Activated naive CD8-positive, alpha-beta T cell treated with anti-CD3 and anti-CD28 coated beads, Interleukin-2, amount 50 U/mL, for 24 hours (primary cell): ENCODE data around the gene ZNF234.
"Not testable (repeated sequence)": the region's sequence is repeated elsewhere in the genome, so short reads cannot be mapped to it uniquely, and the experiment has no call there.

Experiments used
- ATAC-seq: fragments of 150-1000 bp; cut with Tn5 transposase; one replicate; pipeline ENCODE4 v1.10.0; 2021
- DNase-seq: peaks from one replicate; pipeline ENCODE4 v3.0.0; 2021
- H3K27ac Mint-ChIP-seq: one replicate; pipeline ENCODE4 v1.8.0; 2021; ENCODE audit warnings: mild to moderate bottlenecking, mixed read lengths
- H3K27me3 Mint-ChIP-seq: one replicate; pipeline ENCODE4 v1.8.0; 2021; ENCODE audit warnings: mixed read lengths
- H3K36me3 Mint-ChIP-seq: one replicate; pipeline ENCODE4 v1.8.0; 2021; ENCODE audit warnings: low read depth, mixed read lengths
- H3K4me1 Mint-ChIP-seq: one replicate; pipeline ENCODE4 v1.8.0; 2021; ENCODE audit warnings: mixed read lengths
- H3K4me3 Mint-ChIP-seq: one replicate; pipeline ENCODE4 v1.8.0; 2021; ENCODE audit warnings: mild to moderate bottlenecking, moderate library complexity, mixed read lengths
- H3K9me3 Mint-ChIP-seq: one replicate; pipeline ENCODE4 v1.8.0; 2021; ENCODE audit warnings: mixed read lengths

The ZNF234 gene

GRCh38 chr19:44141191-44142058 is at the start of gene ZNF234:
TSS of gene ZNF234 (plus strand) at chr19:44141554. CDS start at chr19:44144633, 3,079 bp downstream.
- peaks cover 35% of the 10 kb centered on the region for H3K36me3 Mint-ChIP-seq
- H3K27me3 Mint-ChIP-seq, result no peaks in the 10 kb centered on the region
- peak within 1 kb of the TSS; percentile 92 for H3K27ac Mint-ChIP-seq
- peak; percentile 73 for DNase-seq
- peak within 1 kb of the TSS; percentile 86 for H3K4me3 Mint-ChIP-seq
- peak; percentile 81 for ATAC-seq
- peaks cover 19% of the 10 kb centered on the region for H3K9me3 Mint-ChIP-seq
- H3K4me1 Mint-ChIP-seq, result peaks cover 20% of the 10 kb centered on the region

DNA sequence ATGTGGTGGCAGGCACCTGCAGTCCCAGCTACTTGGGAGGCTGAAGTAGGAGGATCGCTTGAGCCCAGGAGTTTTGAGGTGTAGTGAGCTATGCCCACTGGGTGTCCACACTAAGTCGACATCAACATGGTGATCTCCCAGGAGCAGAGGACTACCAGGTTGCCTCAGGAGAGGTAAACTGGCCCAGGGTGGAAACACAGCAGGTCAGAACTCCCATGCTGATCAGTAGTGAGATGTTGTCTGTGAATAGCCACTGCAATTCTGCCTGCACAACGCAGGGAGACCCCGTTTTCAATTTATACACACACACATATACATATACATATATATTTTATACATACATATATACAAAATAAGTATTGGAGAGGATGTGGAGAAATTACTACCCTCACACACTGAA is 49.2 kb upstream of the ZNF234 start:
- Mint-ChIP-seq H3K4me1 (peaks cover 10% of the 10 kb centered on the region), H3K27me3 (no peaks in the 10 kb centered on the region), H3K36me3 (peaks cover 15% of the 10 kb centered on the region), H3K27ac (no peak overlapping the region), H3K9me3 (peaks cover 13% of the 10 kb centered on the region), H3K4me3 (no peak overlapping the region)
- ATAC-seq (no peak), DNase-seq (no peak)

DNA sequence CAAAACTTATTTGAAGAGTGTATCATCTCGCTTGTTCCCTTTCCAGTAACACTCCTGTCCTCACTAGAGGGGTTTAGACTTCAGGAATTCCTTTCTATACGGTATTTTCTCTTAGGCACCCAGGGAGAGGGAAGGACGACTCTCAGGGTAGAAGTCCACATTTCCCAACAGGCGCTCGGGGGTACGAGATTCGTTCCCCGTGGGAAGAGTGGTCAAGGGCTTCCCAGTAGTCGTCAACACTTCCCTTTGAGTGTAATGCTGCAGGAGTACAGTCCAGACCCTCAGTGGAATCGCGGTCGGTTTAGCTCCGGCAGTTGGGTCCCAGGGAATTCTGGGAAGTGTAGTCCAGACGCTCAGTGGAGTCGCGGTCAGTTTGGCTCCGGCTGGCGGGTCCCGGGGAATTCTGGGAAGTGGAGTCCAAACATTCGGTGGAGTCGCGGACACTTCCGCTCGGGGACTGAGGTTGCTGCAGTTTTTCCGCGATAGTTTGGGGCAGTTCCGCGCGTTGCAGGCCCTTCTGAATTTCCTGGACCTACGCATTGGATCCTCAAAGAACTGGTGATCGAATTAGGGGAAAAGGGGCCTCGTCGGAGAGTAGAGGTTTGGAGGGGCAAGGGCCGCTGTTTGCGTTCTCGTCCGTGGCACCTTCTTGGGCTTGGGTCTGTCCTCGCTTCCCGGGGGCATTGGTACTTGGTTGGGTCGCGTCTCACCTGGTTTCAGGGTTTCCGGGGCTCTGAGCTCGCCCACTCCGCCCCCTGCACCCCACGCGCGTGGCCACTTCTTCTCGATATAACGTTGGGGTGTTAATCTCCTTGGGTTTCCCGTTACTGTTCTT is 47.2 kb upstream of the ZNF234 start, which contains the start of gene ZNF224:
Gene ZNF224 (plus strand): TSS at position 431 of the 835 bp plus-strand sequence. CDS start 3,513 bp downstream, outside the sequence.
- Mint-ChIP-seq H3K4me1 (peaks cover 10% of the 10 kb centered on the region), H3K27ac (peak within 1 kb of the TSS; percentile 88), H3K9me3 (peaks cover 12% of the 10 kb centered on the region), H3K36me3 (peaks cover 25% of the 10 kb centered on the region), H3K27me3 (no peaks in the 10 kb centered on the region), H3K4me3 (peak within 1 kb of the TSS; percentile 90)
- DNase-seq (peak; percentile 82), ATAC-seq (peak; percentile 89)

DNA sequence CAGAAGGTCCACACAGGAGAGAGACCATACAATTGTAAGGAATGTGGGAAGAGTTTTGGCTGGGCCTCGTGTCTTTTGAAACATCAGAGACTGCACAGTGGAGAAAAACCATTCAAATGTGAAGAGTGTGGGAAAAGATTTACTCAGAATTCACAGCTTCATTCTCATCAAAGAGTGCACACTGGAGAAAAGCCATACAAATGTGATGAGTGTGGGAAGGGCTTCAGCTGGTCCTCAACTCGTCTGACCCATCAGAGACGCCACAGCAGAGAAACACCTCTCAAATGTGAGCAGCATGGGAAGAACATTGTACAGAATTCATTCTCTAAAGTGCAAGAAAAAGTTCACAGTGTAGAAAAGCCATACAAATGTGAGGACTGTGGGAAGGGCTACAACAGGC is 33.6 kb upstream of the ZNF234 start:
- Mint-ChIP-seq H3K27me3 (no peaks in the 10 kb centered on the region), H3K9me3 (peaks cover 60% of the 10 kb centered on the region), H3K36me3 (peaks cover 76% of the 10 kb centered on the region), H3K4me3 (no peak overlapping the region), H3K27ac (no peak overlapping the region), H3K4me1 (peaks cover 14% of the 10 kb centered on the region)
- ATAC-seq, result no peak
- no peak for DNase-seq

DNA sequence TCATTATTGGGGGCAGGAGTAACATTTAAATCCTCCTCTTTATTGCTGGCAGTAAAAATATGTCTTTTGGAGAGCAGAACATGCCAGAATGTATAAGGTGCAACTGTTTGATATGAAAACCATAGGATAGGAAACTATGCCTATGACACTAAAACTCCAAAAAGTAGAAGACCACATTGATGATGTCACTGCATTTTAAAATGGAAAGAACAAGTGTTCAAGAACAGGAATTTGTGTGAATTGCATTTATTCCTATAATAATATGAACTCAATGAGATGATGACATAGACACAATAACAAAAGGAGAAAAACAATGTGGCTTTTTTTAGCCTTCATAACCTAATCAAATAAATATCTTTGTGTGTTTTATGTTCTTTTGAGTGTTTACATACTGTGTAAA is 31.9 kb upstream of the ZNF234 start:
- peaks cover 59% of the 10 kb centered on the region for H3K36me3 Mint-ChIP-seq
- DNase-seq (no peak), ATAC-seq (no peak)
- H3K4me3 Mint-ChIP-seq, result no peak overlapping the region
- no peak overlapping the region for H3K27ac Mint-ChIP-seq
- H3K4me1 Mint-ChIP-seq, result peaks cover 25% of the 10 kb centered on the region
- H3K9me3 Mint-ChIP-seq, result peaks cover 50% of the 10 kb centered on the region
- no peaks in the 10 kb centered on the region for H3K27me3 Mint-ChIP-seq

- ATAC-seq, result peak; percentile 21
- peaks cover 31% of the 10 kb centered on the region for H3K4me1 Mint-ChIP-seq
- peaks cover 34% of the 10 kb centered on the region for H3K9me3 Mint-ChIP-seq
- H3K4me3 Mint-ChIP-seq, result peak overlapping the region; percentile 53
- H3K36me3 Mint-ChIP-seq, result peaks cover 52% of the 10 kb centered on the region
- H3K27ac Mint-ChIP-seq, result no peak overlapping the region
- no peak for DNase-seq
- no peaks in the 10 kb centered on the region for H3K27me3 Mint-ChIP-seq
These were observed 29.4 kb upstream of the ZNF234 start for GRCh38 chr19:44111910-44112463.

GRCh38 chr19:44112802-44113137 is 28.6 kb upstream of the ZNF234 start:
- peaks cover 50% of the 10 kb centered on the region for H3K36me3 Mint-ChIP-seq

GRCh38 chr19:44113138-44113783 is 28.1 kb upstream of the ZNF234 start, which contains the start of gene ZNF225:
TSS of gene ZNF225 (plus strand) at chr19:44113399. CDS start at chr19:44115828, 2,429 bp downstream.
- Mint-ChIP-seq H3K9me3 (peaks cover 21% of the 10 kb centered on the region), H3K4me3 (peak within 1 kb of the TSS; percentile 100), H3K36me3 (peaks cover 48% of the 10 kb centered on the region), H3K4me1 (peaks cover 31% of the 10 kb centered on the region), H3K27me3 (no peaks in the 10 kb centered on the region), H3K27ac (peak within 1 kb of the TSS; percentile 97)
- DNase-seq (peak; percentile 83), ATAC-seq (peak; percentile 98)

More at GRCh38 chr19:44112802-44113137, 28.6 kb upstream of the ZNF234 start:
- ATAC-seq (no peak), DNase-seq (no peak)
- Mint-ChIP-seq H3K4me1 (peaks cover 31% of the 10 kb centered on the region), H3K9me3 (peaks cover 26% of the 10 kb centered on the region), H3K27ac (peak overlapping the region; percentile 97), H3K27me3 (no peaks in the 10 kb centered on the region), H3K4me3 (peak overlapping the region; percentile 100)

DNA sequence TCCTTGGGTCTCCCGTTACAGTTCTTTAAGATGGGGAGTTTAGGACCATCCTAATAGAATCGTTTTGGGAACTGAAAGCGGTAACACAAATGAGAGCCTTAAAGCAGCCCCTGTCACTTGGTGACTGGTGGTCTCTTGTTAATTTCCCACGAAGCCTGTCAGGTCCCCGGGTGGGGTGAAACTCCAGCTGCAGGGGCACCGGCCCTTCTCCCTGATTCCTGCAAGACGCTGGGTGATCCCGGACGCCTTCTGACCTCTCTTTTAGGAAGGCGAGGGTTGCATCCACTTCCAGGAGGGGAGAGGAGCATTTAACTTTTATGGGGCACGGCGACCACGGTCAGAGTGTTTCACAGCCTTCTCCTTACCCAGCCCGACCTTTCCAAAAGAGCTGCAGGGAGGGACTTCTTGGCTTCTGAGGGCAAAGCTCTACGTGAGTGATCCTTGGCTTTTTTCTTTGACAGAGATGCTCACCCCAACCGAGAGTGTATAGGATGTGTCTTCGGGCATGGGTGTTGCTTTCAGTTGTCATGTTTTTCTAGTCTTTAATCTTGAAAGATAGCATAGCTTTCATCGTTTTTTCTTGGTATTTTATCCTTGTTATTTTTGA is 27.5 kb upstream of the ZNF234 start:
- Mint-ChIP-seq H3K27me3 (no peaks in the 10 kb centered on the region), H3K4me1 (peaks cover 31% of the 10 kb centered on the region), H3K4me3 (peak overlapping the region; percentile 100), H3K9me3 (peaks cover 18% of the 10 kb centered on the region), H3K36me3 (peaks cover 47% of the 10 kb centered on the region), H3K27ac (peak overlapping the region; percentile 97)
- ATAC-seq, result no peak
- peak; percentile 10 for DNase-seq

DNA sequence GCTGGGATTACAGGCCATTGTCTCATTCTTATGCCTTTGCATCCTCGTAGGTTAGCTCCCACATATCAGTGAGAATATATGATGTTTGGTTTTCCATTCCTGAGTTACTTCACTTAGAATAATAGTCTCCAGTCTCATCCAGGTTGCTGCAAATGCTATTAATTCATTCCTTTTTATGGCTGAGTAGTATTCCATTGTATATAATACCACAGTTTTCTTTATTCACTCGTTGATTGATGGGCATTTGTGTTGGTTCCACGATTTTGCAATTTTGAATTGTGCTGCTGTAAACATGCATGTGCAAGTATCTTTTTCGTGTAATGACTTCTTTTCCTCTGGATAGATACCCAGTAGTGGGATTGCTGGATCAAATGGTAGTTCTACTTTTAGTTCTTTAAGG is 20.2 kb upstream of the ZNF234 start:
- peaks cover 66% of the 10 kb centered on the region for H3K9me3 Mint-ChIP-seq
- not testable (repeated sequence) for ATAC-seq, H3K27me3 Mint-ChIP-seq, H3K4me3 Mint-ChIP-seq, H3K4me1 Mint-ChIP-seq, H3K27ac Mint-ChIP-seq, DNase-seq
- peaks cover 89% of the 10 kb centered on the region for H3K36me3 Mint-ChIP-seq

- Mint-ChIP-seq H3K4me1 (no peaks in the 10 kb centered on the region), H3K4me3 (no peak overlapping the region), H3K27ac (no peak overlapping the region), H3K9me3 (peaks cover 52% of the 10 kb centered on the region), H3K27me3 (no peaks in the 10 kb centered on the region), H3K36me3 (peaks cover 52% of the 10 kb centered on the region)
- ATAC-seq (no peak), DNase-seq (no peak)
These were observed 9.4 kb upstream of the ZNF234 start for GRCh38 chr19:44131955-44132354.

- Mint-ChIP-seq H3K4me3 (peak overlapping the region; percentile 86), H3K9me3 (peaks cover 14% of the 10 kb centered on the region), H3K27ac (peak overlapping the region; percentile 92), H3K4me1 (peaks cover 20% of the 10 kb centered on the region), H3K27me3 (no peaks in the 10 kb centered on the region), H3K36me3 (peaks cover 36% of the 10 kb centered on the region)
- DNase-seq (no peak), ATAC-seq (peak; percentile 17)
These were observed 692 bp downstream of the ZNF234 start for GRCh38 chr19:44142059-44142433.

DNA sequence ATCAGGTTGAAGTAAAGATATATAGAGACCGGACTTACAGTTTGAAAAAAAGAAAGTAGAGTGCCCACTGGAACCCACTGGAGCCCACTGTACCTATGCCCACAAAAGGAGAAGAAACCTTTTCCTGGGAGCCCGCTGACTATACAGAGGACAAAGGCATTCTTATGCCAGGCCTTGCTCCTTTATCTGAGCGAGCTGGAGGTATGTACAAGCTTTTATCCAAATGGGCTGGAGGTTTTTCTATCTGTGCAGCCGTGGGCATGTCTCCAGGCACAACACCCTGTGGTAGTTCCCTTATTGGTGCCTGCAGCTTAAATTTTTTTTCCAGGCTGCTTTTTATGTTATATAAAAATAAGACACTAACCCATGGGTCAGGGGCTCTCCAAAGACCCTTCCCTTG is 8.4 kb downstream of the ZNF234 start:
- H3K4me3 Mint-ChIP-seq, result no peak overlapping the region
- no peak for ATAC-seq

DNA sequence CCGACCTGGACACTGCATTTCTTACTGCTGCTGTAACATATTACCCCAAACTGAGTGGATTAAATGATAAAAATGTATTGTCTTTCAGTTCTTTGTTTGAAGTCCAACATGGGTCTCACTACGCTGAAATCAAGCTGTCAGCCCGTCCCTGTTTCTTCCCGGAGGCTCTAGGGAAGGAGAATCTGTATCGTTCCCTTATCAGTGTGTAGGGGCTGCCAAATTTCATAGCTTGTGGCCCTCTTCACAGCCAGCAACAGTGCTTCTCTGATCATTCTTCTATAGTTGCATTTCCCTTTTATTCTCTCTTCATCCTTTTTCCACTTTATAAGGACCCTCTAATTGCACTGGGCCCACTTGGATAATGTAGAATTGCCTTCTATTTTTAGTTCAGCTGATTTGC is 10.1 kb downstream of the ZNF234 start:
- ATAC-seq (no peak), DNase-seq (no peak)
- no peaks in the 10 kb centered on the region for H3K27me3 Mint-ChIP-seq
- H3K27ac Mint-ChIP-seq, result no peak overlapping the region
- H3K4me3 Mint-ChIP-seq, result no peak overlapping the region
- peaks cover 60% of the 10 kb centered on the region for H3K9me3 Mint-ChIP-seq
- no peaks in the 10 kb centered on the region for H3K4me1 Mint-ChIP-seq
- peaks cover 86% of the 10 kb centered on the region for H3K36me3 Mint-ChIP-seq

More for the DNA sequence above, 8.4 kb downstream of the ZNF234 start:
- Mint-ChIP-seq H3K27ac (no peak overlapping the region), H3K9me3 (peaks cover 49% of the 10 kb centered on the region), H3K27me3 (no peaks in the 10 kb centered on the region), H3K36me3 (peaks cover 88% of the 10 kb centered on the region), H3K4me1 (no peaks in the 10 kb centered on the region)
- DNase-seq, result no peak
